BLaER1 (cell line): ENCODE results near the gene ESX1.
A peak's percentile ranks its signal among the peaks of the same experiment; 100 is the strongest.
"Not testable (repeated sequence)": the region's sequence is repeated elsewhere in the genome, so short reads cannot be mapped to it uniquely, and the experiment has no call there.

ENCODE experiments used
- H3K27ac ChIP-seq: shearing (Covaris generic); formaldehyde crosslinking; 2 replicates; pipeline ENCODE4 v1.8.1; 2022
- H3K27me3 ChIP-seq: shearing (Covaris generic); formaldehyde crosslinking; 2 replicates; pipeline ENCODE4 v1.8.1; 2022
- H3K36me3 ChIP-seq: shearing (Covaris generic); formaldehyde crosslinking; 2 replicates; pipeline ENCODE4 v1.8.1; 2022
- H3K4me1 ChIP-seq: shearing (Covaris generic); formaldehyde crosslinking; 2 replicates; pipeline ENCODE4 v1.8.1; 2022
- H3K4me2 ChIP-seq: shearing (Covaris generic); formaldehyde crosslinking; 2 replicates; pipeline ENCODE4 v1.8.1; 2022
- H3K4me3 ChIP-seq: shearing (Covaris generic); formaldehyde crosslinking; 2 replicates; pipeline ENCODE4 v1.8.1; 2022
- H3K9ac ChIP-seq: shearing (Covaris generic); formaldehyde crosslinking; 2 replicates; pipeline ENCODE4 v1.8.1; 2022
- H3K9me3 ChIP-seq: shearing (Covaris generic); formaldehyde crosslinking; 2 replicates; pipeline ENCODE4 v1.8.1; 2022
- H4K20me1 ChIP-seq: shearing (Covaris generic); formaldehyde crosslinking; 2 replicates; pipeline ENCODE4 v1.8.1; 2022
- Cebpa-rat ChIP-seq: shearing (Covaris generic); IDR thresholded peaks from 2 replicates; pipeline ENCODE4 v1.8.1; 2022

Gene ESX1

DNA sequence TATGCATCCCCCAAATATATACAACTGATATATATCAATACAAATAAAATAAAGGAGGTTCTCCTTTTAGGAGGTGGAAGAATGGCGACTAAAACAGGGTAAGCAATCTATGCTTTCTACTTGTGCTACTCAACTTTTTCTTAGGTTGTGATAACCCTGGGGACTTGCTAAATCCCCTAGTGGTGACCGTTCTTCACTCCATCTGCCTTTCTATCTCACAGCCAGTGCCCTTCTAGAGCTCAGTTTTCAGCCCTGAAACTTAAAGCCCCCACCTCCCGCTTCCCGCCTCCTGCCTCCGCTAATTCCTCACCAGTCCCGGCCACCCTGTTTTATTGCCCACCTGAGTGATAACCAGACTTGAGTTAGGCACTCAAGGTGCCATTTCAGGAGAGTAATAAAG is 15.5 kb upstream of the ESX1 start:
- Histone ChIP-seq H3K27ac (no peak overlapping the region), H4K20me1 (no peaks in the 10 kb centered on the region), H3K9me3 (no peaks in the 10 kb centered on the region), H3K4me2 (no peak overlapping the region), H3K9ac (no peak overlapping the region), H3K36me3 (no peaks in the 10 kb centered on the region), H3K27me3 (no peaks in the 10 kb centered on the region), H3K4me3 (no peak overlapping the region), H3K4me1 (no peaks in the 10 kb centered on the region)
- no peak for TF ChIP-seq Cebpa-rat

DNA sequence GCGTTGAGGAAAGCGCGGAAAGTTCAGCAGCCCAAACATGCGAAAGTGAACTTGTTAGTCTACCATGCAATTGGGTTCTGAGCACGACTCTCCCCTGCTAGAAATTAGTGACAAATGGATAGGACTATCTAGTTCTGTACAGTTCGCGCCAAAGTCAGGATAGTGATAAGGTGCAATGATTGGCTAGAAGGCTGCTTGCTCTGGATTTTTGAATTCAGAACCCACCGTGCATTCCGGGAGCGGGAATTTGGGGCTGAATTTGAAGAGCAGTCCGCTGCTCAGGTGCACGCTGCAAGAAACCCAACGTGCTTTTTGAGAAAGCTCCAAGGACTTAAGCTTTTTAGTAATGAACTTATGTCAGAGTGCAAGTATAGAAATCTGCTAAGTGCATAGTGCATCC is 732 bp upstream of the ESX1 start:
- Histone ChIP-seq H3K4me3 (no peak overlapping the region), H4K20me1 (no peaks in the 10 kb centered on the region), H3K27me3 (peaks cover 36% of the 10 kb centered on the region), H3K9ac (no peak overlapping the region), H3K27ac (no peak overlapping the region), H3K9me3 (peaks cover 26% of the 10 kb centered on the region), H3K36me3 (no peaks in the 10 kb centered on the region), H3K4me1 (no peaks in the 10 kb centered on the region), H3K4me2 (no peak overlapping the region)
- TF ChIP-seq Cebpa-rat = no peak

DNA sequence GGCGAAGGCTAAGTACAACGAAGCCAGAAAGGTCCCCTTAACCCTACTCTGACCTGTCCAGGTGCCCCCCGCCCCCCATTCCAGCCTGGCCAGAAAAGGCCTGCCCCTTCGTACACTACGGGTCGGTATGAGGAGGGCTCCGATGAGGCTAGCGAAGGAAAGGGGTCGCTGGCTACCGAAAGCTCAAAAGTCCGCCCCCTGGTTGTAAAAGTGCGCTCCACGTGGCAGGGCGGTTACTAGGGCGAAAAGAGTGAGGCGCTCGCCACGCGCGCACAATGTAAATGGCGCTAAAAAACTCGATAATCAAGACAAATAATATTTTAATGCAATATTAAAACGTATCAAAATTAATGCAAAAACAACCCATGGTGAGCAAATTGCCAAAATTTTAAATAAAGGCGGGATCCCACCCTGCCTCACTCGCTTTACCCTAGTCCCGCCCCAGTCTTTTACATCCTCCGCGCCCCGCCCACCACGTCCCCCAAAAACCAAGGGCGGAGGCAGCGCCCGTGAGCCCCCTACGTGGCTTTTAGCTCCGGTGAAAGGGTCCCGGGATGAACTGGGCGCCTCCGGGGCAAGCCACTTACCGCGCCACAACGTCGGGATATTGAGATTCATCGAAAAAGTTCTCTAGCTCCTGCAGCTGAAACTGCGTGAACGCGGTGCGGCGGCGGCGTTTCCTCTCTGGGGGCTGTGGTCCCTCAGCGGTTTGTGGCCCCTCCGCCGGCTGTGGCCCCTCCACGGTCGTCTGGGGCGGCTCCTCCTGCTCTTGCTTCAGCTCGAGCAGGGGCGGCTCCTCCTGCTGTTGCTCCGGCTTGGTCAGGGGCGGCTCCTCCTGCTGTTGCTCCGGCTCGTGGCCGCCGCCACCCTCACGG is 929 bp downstream of the ESX1 start:
- Histone ChIP-seq H3K4me3 (peak overlapping the region; percentile 46), H3K4me2 (no peak overlapping the region), H4K20me1 (no peaks in the 10 kb centered on the region), H3K4me1 (no peaks in the 10 kb centered on the region), H3K27ac (no peak overlapping the region), H3K9me3 (peaks cover 26% of the 10 kb centered on the region), H3K27me3 (peaks cover 36% of the 10 kb centered on the region), H3K36me3 (no peaks in the 10 kb centered on the region), H3K9ac (no peak overlapping the region)
- no peak for TF ChIP-seq Cebpa-rat

- no peak overlapping the region for H3K4me3 ChIP-seq
- peaks cover 22% of the 10 kb centered on the region for H3K9me3 ChIP-seq
- H3K27ac ChIP-seq = no peak overlapping the region
- no peaks in the 10 kb centered on the region for H3K4me1 ChIP-seq
- peaks cover 31% of the 10 kb centered on the region for H3K27me3 ChIP-seq
- TF ChIP-seq Cebpa-rat = no peak
- H3K36me3 ChIP-seq = no peaks in the 10 kb centered on the region
- no peak overlapping the region for H3K4me2 ChIP-seq
- H3K9ac ChIP-seq = no peak overlapping the region
- H4K20me1 ChIP-seq = no peaks in the 10 kb centered on the region
Observed at GRCh38 chrX:104250470-104250869, 4.3 kb downstream of the ESX1 start.

DNA sequence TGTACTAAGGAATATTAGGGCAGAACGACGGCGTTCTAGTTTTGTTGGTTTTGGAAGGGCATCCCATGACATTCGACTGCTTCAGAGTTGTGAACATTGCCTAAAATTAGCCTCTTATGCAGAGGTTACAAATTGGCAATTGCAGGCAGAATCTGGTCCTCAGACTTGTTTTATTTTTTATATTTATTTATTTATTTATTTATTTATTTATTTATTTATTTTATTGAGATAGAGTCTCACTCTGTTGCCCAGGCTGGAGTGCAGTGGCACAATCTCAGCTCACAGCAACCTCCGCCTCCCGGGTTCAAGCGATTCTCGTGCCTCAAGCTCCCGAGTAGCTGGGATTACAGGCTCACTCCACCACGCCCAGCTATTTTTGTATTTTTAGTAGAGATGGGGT is 24.7 kb downstream of the ESX1 start:
- H3K4me2 ChIP-seq, H3K27me3 ChIP-seq, H4K20me1 ChIP-seq, H3K36me3 ChIP-seq, H3K4me1 ChIP-seq, H3K27ac ChIP-seq, H3K9me3 ChIP-seq, H3K9ac ChIP-seq, H3K4me3 ChIP-seq: not testable (repeated sequence)

DNA sequence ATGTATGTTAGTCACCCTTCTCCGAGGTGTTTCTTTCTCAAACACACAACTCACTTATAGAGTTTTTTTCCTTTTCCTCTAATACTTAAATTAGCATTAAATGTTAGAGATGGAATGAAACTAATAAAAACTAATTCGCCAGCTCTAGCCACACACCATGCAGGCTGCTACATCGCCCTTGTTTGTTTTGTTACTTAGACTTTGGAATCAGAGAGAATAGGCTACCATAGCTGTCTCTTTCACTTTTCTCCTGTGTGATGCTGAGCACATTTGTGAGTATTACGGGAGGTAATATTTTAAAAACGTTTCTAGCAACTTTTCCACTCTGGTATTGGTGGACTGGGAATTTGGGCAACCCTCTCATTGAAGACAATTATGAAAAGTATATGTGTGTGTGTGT is 43.5 kb downstream of the ESX1 start:
- Histone ChIP-seq H3K4me1 (no peaks in the 10 kb centered on the region), H3K27ac (no peak overlapping the region), H3K9me3 (no peaks in the 10 kb centered on the region), H3K9ac (no peak overlapping the region), H3K36me3 (no peaks in the 10 kb centered on the region), H3K4me2 (no peak overlapping the region), H3K27me3 (no peaks in the 10 kb centered on the region), H4K20me1 (no peaks in the 10 kb centered on the region), H3K4me3 (no peak overlapping the region)
- no peak for TF ChIP-seq Cebpa-rat

- no peak overlapping the region for H3K9ac ChIP-seq
- H3K27ac ChIP-seq = no peak overlapping the region
- H4K20me1 ChIP-seq = no peaks in the 10 kb centered on the region
- H3K9me3 ChIP-seq = no peaks in the 10 kb centered on the region
- no peaks in the 10 kb centered on the region for H3K27me3 ChIP-seq
- H3K4me1 ChIP-seq = no peaks in the 10 kb centered on the region
- no peak for TF ChIP-seq Cebpa-rat
- H3K4me2 ChIP-seq = no peak overlapping the region
- no peaks in the 10 kb centered on the region for H3K36me3 ChIP-seq
- H3K4me3 ChIP-seq = no peak overlapping the region
Observed at GRCh38 chrX:104205548-104205947, 49.2 kb downstream of the ESX1 start.
